Lower lobe of right lung (tissue), 2 donors: ENCODE results near the gene APOLD1. TPM values are rescaled to one million over a fixed set of nuclear protein-coding genes. Genes with fewer than 3 reads are reported as not detected.
A peak's percentile ranks its signal among the peaks of the same experiment; 100 is the strongest.

Experiments
- ATAC-seq, 2 donors: fragments of 200-7000 bp; cut with Tn5 transposase; one replicate each; pipeline ENCODE4 v1.9.1; 2020 to 2022; ENCODE audit warnings: mild to moderate bottlenecking in 2 of 2, moderate library complexity in 2 of 2
- DNase-seq: peaks from one replicate; pipeline ENCODE4 v3.0.0-alpha.2; 2020
- H3K27ac ChIP-seq: fragments of 200-600 bp; one replicate; pipeline ENCODE4 v1.8.0; 2022
- H3K27me3 ChIP-seq: fragments of 200-600 bp; one replicate; pipeline ENCODE4 v1.8.0; 2022; ENCODE audit warnings: low read depth
- H3K36me3 ChIP-seq: fragments of 200-600 bp; one replicate; pipeline ENCODE4 v1.8.0; 2022; ENCODE audit warnings: mild to moderate bottlenecking
- H3K4me1 ChIP-seq: fragments of 200-600 bp; one replicate; pipeline ENCODE4 v1.8.0; 2022
- H3K4me3 ChIP-seq: fragments of 200-600 bp; one replicate; pipeline ENCODE4 v1.8.0; 2022; ENCODE audit warnings: mild to moderate bottlenecking
- H3K9me3 ChIP-seq: fragments of 200-600 bp; one replicate; pipeline ENCODE4 v1.8.0; 2022
- CTCF ChIP-seq: fragments of 200-600 bp; IDR thresholded peaks from one replicate; pipeline ENCODE4 v1.8.0; 2022; ENCODE audit warnings: antibody characterized with exemption, mild to moderate bottlenecking
- intact Hi-C: fragments of 100-400 bp; cut with DNase I; formaldehyde crosslinking; loops from one replicate; pipeline ENCODE4 v1.11.0; 2022
- total RNA-seq: library from RNA; stranded (reverse); fragmentation: NEBNext Ultra II Directional; extraction: Animal tissue kit (Norgen Biotek cat#: 25700); gene quantifications from one replicate; pipeline ENCODE4 v1.2.1, GENCODE V29; 2021
- donor health status: DM: no; HTN: yes; CAD: no; lungs with severe emphysema.

APOLD1 gene
- total RNA-seq, 1 donor from 2014 or later = 11.0 TPM

GRCh38 chr12:12786706-12787601 is 1.5 kb downstream of the APOLD1 start:
- DNase-seq (peak; percentile 87), ATAC-seq (peak; percentile 97)
- intact Hi-C loops = no loop called here
- no peaks in the 10 kb centered on the region for H3K36me3 ChIP-seq
- peaks cover 28% of the 10 kb centered on the region for H3K4me1 ChIP-seq
- H3K4me3 ChIP-seq = peak overlapping the region; percentile 74
- H3K27me3 ChIP-seq = no peaks in the 10 kb centered on the region
- H3K9me3 ChIP-seq = no peaks in the 10 kb centered on the region
- H3K27ac ChIP-seq = peak overlapping the region; percentile 89
- TF ChIP-seq CTCF = peak; percentile 35

- H3K4me3 ChIP-seq = peak overlapping the region; percentile 74
- H3K4me1 ChIP-seq = peaks cover 28% of the 10 kb centered on the region
- peak overlapping the region; percentile 89 for H3K27ac ChIP-seq
- H3K27me3 ChIP-seq = no peaks in the 10 kb centered on the region
- intact Hi-C loops = no loop called here
- H3K9me3 ChIP-seq = no peaks in the 10 kb centered on the region
- no peak for TF ChIP-seq CTCF
- DNase-seq (no peak), ATAC-seq (peak in 1 of 2 donors; percentile 2)
- no peaks in the 10 kb centered on the region for H3K36me3 ChIP-seq
These were observed 2.7 kb downstream of the APOLD1 start for GRCh38 chr12:12788131-12788530.

GRCh38 chr12:12788675-12789368 is 3.4 kb downstream of the APOLD1 start:
- H3K9me3 ChIP-seq = no peaks in the 10 kb centered on the region
- H3K4me1 ChIP-seq = peaks cover 28% of the 10 kb centered on the region
- no peaks in the 10 kb centered on the region for H3K36me3 ChIP-seq
- DNase-seq (no peak), ATAC-seq (peak; percentile 69 to 70)
- TF ChIP-seq CTCF = peak; percentile 85
- peak overlapping the region; percentile 89 for H3K27ac ChIP-seq
- intact Hi-C loops = no loop called here
- H3K4me3 ChIP-seq = no peak overlapping the region
- no peaks in the 10 kb centered on the region for H3K27me3 ChIP-seq

GRCh38 chr12:12790956-12791355 is 5.5 kb downstream of the APOLD1 start:
- no peak for TF ChIP-seq CTCF
- Histone ChIP-seq H3K9me3 (no peaks in the 10 kb centered on the region), H3K36me3 (no peaks in the 10 kb centered on the region), H3K4me3 (no peak overlapping the region), H3K27me3 (no peaks in the 10 kb centered on the region), H3K27ac (no peak overlapping the region), H3K4me1 (peaks cover 26% of the 10 kb centered on the region)
- intact Hi-C loops = no loop called here
- DNase-seq (no peak), ATAC-seq (no peak)

- no peak for TF ChIP-seq CTCF
- ATAC-seq (no peak), DNase-seq (no peak)
- H3K27ac ChIP-seq = peak overlapping the region; percentile 1
- no peaks in the 10 kb centered on the region for H3K36me3 ChIP-seq
- peaks cover 23% of the 10 kb centered on the region for H3K4me1 ChIP-seq
- intact Hi-C loops = no loop called here
- no peaks in the 10 kb centered on the region for H3K9me3 ChIP-seq
- H3K27me3 ChIP-seq = no peaks in the 10 kb centered on the region
- no peak overlapping the region for H3K4me3 ChIP-seq
These were observed 6.4 kb downstream of the APOLD1 start for GRCh38 chr12:12791756-12792369.
